Type B pancreatic cell (in vitro differentiated cells): Measurements from ENCODE around the gene DHX29. TPM values are rescaled to one million over a fixed set of nuclear protein-coding genes. Genes with fewer than 3 reads are reported as not detected.
A peak's percentile ranks its signal among the peaks of the same experiment; 100 is the strongest.

Experiments
- DNase-seq: peaks from one replicate; pipeline ENCODE4 v3.0.0; 2021; ENCODE audit warnings: mixed read lengths; ENCODE audit not compliant: unreplicated experiment; ENCODE audit errors: extremely low spot score
- H3K27ac Mint-ChIP-seq: 2 replicates; pipeline ENCODE4 v1.8.0; 2021; ENCODE audit warnings: mild to moderate bottlenecking, mixed read lengths
- H3K27me3 Mint-ChIP-seq: 2 replicates; pipeline ENCODE4 v1.8.0; 2021; ENCODE audit warnings: mixed read lengths
- H3K36me3 Mint-ChIP-seq: 2 replicates; pipeline ENCODE4 v1.8.0; 2021; ENCODE audit warnings: mixed read lengths
- H3K4me1 Mint-ChIP-seq: one replicate; pipeline ENCODE4 v1.8.0; 2021; ENCODE audit warnings: mixed read lengths; ENCODE audit not compliant: unreplicated experiment
- H3K4me3 Mint-ChIP-seq: 2 replicates; pipeline ENCODE4 v1.8.0; 2021; ENCODE audit warnings: mild to moderate bottlenecking, mixed read lengths
- H3K9me3 Mint-ChIP-seq: 2 replicates; pipeline ENCODE4 v1.8.0; 2021; ENCODE audit warnings: mixed read lengths
- CTCF ChIP-seq: fragments of 200-600 bp; sonication (generic); conservative IDR thresholded peaks from 2 replicates; pipeline ENCODE4 v1.5.0; 2021; ENCODE audit warnings: antibody characterized with exemption, mild to moderate bottlenecking
- total RNA-seq: library from RNA; stranded (reverse); gene quantifications from 2 replicates; pipeline ENCODE4 v1.2.1, GENCODE V29; 2021; ENCODE audit warnings: low replicate concordance

The DHX29 gene
- total RNA-seq, 1 donor from 2014 or later: 24.0 TPM

DNA sequence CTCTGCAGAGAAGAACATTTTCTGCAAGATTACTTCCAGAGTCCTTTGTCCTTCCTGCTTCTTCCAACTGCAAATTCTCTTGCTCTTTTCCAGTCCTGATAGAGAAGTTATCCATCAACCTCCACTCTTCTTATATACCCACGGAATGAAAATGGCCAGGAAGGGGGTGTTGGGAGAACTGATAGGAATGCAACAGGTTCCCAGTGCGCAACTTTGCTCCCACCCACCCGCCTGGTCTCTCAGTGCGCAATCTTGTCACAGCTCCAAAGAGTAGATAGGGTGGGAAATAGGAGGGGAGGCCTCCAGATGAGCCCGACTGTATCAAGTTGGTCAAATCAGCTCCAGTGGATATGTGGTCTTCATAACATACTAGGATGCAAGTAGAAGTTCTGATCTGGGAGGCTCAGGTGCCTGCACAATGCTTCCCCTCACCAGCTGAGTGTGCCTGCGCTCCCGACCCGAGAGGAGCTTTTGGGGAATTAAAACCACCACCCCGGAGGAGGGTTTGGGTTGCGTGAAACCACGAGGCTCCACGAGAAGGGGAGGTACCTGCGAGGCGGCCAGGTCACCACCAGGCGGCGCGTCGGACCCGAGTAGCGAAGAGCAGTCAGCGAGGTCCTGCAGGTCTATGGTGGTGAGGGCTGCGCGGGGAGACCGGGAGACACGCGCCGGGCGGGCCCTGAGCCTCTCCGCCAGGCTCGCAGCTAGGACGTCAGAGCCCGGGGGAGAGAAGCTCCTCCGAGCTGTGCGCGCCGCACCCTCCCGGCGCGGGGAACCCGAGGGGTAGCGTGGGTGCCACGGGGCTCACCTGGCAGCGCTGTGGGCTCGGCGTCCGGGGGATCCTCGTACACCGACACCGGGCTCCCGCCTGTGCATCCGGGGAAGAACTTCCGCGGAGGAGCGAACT is 81.2 kb downstream of the DHX29 start:
- Mint-ChIP-seq H3K4me3 (peak overlapping the region; percentile 76), H3K27ac (no peak overlapping the region), H3K4me1 (peaks cover 11% of the 10 kb centered on the region), H3K27me3 (peaks cover 91% of the 10 kb centered on the region), H3K36me3 (peaks cover 4% of the 10 kb centered on the region), H3K9me3 (no peaks in the 10 kb centered on the region)
- TF ChIP-seq CTCF: peak; percentile 90
- DNase-seq: peak; percentile 85

- H3K27ac Mint-ChIP-seq: no peak overlapping the region
- no peak for TF ChIP-seq CTCF
- H3K27me3 Mint-ChIP-seq: peaks cover 91% of the 10 kb centered on the region
- peaks cover 4% of the 10 kb centered on the region for H3K36me3 Mint-ChIP-seq
- H3K9me3 Mint-ChIP-seq: no peaks in the 10 kb centered on the region
- DNase-seq: no peak
- H3K4me3 Mint-ChIP-seq: peak overlapping the region; percentile 34
- H3K4me1 Mint-ChIP-seq: peaks cover 15% of the 10 kb centered on the region
Measured at GRCh38 chr5:55225346-55225745, 82.1 kb downstream of the DHX29 start.

GRCh38 chr5:55223812-55224240 is 83.7 kb downstream of the DHX29 start:
- no peaks in the 10 kb centered on the region for H3K9me3 Mint-ChIP-seq
- DNase-seq: no peak
- H3K36me3 Mint-ChIP-seq: peaks cover 4% of the 10 kb centered on the region
- TF ChIP-seq CTCF: no peak
- peaks cover 91% of the 10 kb centered on the region for H3K27me3 Mint-ChIP-seq
- no peak overlapping the region for H3K27ac Mint-ChIP-seq
- H3K4me1 Mint-ChIP-seq: peaks cover 19% of the 10 kb centered on the region
- peak overlapping the region; percentile 68 for H3K4me3 Mint-ChIP-seq

DNA sequence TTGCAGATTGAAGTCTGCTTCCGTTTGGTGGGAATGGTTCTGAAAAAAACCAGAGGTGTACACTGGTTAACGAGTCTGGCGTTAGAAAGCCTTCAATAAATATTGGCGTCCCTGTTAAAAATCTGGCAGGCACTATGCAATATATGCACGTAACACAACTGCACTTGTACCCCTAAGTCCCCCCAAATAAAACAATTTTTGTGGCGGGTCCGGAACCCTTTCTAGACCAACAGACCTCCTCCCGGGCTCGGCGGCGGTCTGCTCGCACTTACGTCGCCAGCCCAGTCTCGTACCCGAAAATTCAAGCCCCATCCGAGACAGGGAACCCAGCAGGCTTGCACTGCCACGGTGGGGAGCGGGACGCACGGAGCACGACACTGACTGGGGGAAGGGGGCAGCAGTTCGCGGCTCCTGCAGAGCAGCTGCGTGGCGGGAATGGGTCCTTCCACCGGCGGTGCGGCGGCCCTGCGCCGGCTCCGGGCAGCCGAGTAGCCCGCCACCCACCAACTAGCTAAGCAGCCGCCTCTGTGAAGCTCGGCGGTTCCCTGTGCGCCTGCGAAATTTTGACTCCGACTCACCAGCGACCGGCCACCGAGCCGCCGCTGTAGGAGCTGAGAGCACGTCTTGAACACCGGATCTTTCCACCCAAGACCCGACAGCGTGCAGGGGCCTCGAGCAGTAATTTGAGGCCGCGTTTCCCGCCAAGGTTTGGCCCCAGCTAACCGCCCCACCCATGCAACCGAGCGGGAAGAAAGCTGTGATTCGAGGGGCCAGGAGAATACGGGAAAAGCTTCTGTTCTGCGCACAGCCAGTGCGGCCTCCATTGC is 84.3 kb downstream of the DHX29 start:
- no peak for DNase-seq
- H3K4me3 Mint-ChIP-seq: peak overlapping the region; percentile 73
- peaks cover 4% of the 10 kb centered on the region for H3K36me3 Mint-ChIP-seq
- TF ChIP-seq CTCF: no peak
- H3K4me1 Mint-ChIP-seq: peaks cover 19% of the 10 kb centered on the region
- peak overlapping the region; percentile 46 for H3K27ac Mint-ChIP-seq
- H3K9me3 Mint-ChIP-seq: no peaks in the 10 kb centered on the region
- H3K27me3 Mint-ChIP-seq: peaks cover 91% of the 10 kb centered on the region

- H3K4me3 Mint-ChIP-seq: peak overlapping the region; percentile 73
- peak overlapping the region; percentile 46 for H3K27ac Mint-ChIP-seq
- H3K9me3 Mint-ChIP-seq: no peaks in the 10 kb centered on the region
- no peak for TF ChIP-seq CTCF
- H3K27me3 Mint-ChIP-seq: peaks cover 86% of the 10 kb centered on the region
- peaks cover 4% of the 10 kb centered on the region for H3K36me3 Mint-ChIP-seq
- DNase-seq: no peak
- peaks cover 14% of the 10 kb centered on the region for H3K4me1 Mint-ChIP-seq
Measured at GRCh38 chr5:55222092-55222984, 85.2 kb downstream of the DHX29 start.
